AG04450 (cell line): ENCODE data around the gene FAS. TPM values are rescaled to one million over a fixed set of nuclear protein-coding genes. Genes with fewer than 3 reads are reported as not detected.

ENCODE experiments used
- CTCF ChIA-PET: fragments of 300-600, 350-600 bp; formaldehyde crosslinking; extraction: SDS; loops from one replicate; lab custom pipeline; 2022; ENCODE audit warnings: antibody characterized with exemption, inconsistent platforms; lab: Charles Lee
- POLR2A ChIA-PET: fragments of 350-600 bp; formaldehyde crosslinking; extraction: SDS; loops from one replicate; lab custom pipeline; 2021; ENCODE audit warnings: antibody characterized with exemption, inconsistent platforms; lab: Yijun Ruan, JAX
- DNase-seq: peaks from one replicate; pipeline ENCODE4 v3.0.0-alpha.2; 2011; ENCODE audit warnings: low read depth, low spot score
- H3K27ac ChIP-seq: one replicate; pipeline ENCODE4 v1.5.1; 2012; ENCODE audit warnings: low read depth, low read length, control low read depth
- H3K27me3 ChIP-seq: one replicate; pipeline ENCODE4 v1.6.0; 2012; ENCODE audit warnings: low read length; ENCODE audit not compliant: control insufficient read depth, insufficient read depth
- H3K4me3 ChIP-seq: 2 replicates; pipeline ENCODE4 v1.5.1; 2011; ENCODE audit warnings: mild to moderate bottlenecking, low read depth, low read length, control low read depth
- H3K9me3 ChIP-seq: 2 replicates; pipeline ENCODE4 v1.5.1; 2012; ENCODE audit warnings: low read length; ENCODE audit not compliant: control insufficient read depth, insufficient read depth
- CTCF ChIP-seq: IDR thresholded peaks from 2 replicates; pipeline ENCODE4 v1.5.1; 2011; ENCODE audit warnings: low read depth, low read length, control low read depth, inconsistent platforms
- polyA plus RNA-seq: library from polyadenylated mRNA; depleted of rRNA; stranded (reverse); fragments of >200 nt; gene quantifications from 2 replicates; pipeline ENCODE4 v1.2.3, GENCODE V29; 2011

Gene FAS
- polyA plus RNA-seq, 1 experiment, result 78.4 TPM

DNA sequence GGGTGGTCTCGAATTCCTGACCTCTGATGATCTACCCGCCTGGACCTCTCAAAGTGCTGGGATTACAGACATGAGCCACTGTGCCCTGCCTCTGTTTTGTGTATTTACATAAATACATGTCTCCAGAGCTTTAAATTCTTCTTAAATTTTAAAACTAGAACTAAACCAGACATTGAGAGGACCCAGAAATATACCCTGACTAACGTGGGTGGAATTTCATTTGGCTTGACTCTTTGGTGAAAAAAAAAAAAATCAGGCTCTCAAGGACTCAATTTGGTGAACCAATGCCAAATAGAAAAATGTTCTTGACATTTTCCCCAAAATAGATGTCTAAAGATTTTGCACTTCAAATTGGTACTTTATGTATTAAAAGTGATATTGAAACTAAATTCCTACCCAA lies 16.6 kb upstream of the FAS start:
- Histone ChIP-seq H3K27ac (no peak overlapping the region), H3K9me3 (no peaks in the 10 kb centered on the region), H3K27me3 (no peaks in the 10 kb centered on the region), H3K4me3 (no peak overlapping the region)
- ChIA-PET POLR2A (interaction anchor here (1.1 kb wide), 1 partner anchor 21 kb away, joined by 3 read pairs; the partner anchor contains the start of gene ACTA2), CTCF (interaction anchor here (1.6 to 2.1 kb wide), 2 partner anchors 13 to 243 kb away, joined by 6 to 14 read pairs; no protein-coding TSS in a partner anchor)
- TF ChIP-seq CTCF, result no peak
- no peak for DNase-seq

GRCh38 chr10:88974446-88975376 lies 15.9 kb upstream of the FAS start:
- CTCF ChIA-PET, result interaction anchor here (0.6 to 2.5 kb wide), 2 partner anchors 12 to 42 kb away, joined by 4 to 17 read pairs; no protein-coding TSS in a partner anchor
- Histone ChIP-seq H3K27ac (no peak overlapping the region), H3K4me3 (peak overlapping the region; percentile 50), H3K27me3 (no peaks in the 10 kb centered on the region), H3K9me3 (no peaks in the 10 kb centered on the region)
- DNase-seq, result no peak
- TF ChIP-seq CTCF, result no peak
- POLR2A ChIA-PET, result interaction anchor here (1.1 kb wide), 1 partner anchor 22 kb away, joined by 3 read pairs; the partner anchor contains the start of gene ACTA2

- H3K4me3 ChIP-seq, result peak overlapping the region; percentile 50
These were observed 15.2 kb upstream of the FAS start for GRCh38 chr10:88975377-88975720.

GRCh38 chr10:88978463-88978862 lies 12.1 kb upstream of the FAS start:
- ChIA-PET POLR2A (no interaction called here), CTCF (interaction anchor here (0.9 to 1.7 kb wide), 5 partner anchors 9 to 142 kb away, joined by 3 to 14 read pairs (median 7); no protein-coding TSS in a partner anchor)
- Histone ChIP-seq H3K4me3 (no peak overlapping the region), H3K27ac (no peak overlapping the region), H3K27me3 (no peaks in the 10 kb centered on the region), H3K9me3 (no peaks in the 10 kb centered on the region)
- no peak for DNase-seq
- TF ChIP-seq CTCF, result no peak

More at GRCh38 chr10:88975377-88975720, 15.2 kb upstream of the FAS start:
- TF ChIP-seq CTCF, result no peak
- no peaks in the 10 kb centered on the region for H3K27me3 ChIP-seq
- ChIA-PET CTCF (interaction anchor here (0.6 to 2.5 kb wide), 4 partner anchors 12 to 140 kb away, joined by 4 to 17 read pairs (median 4); partner anchors contain the start of gene FAS), POLR2A (no interaction called here)
- H3K27ac ChIP-seq, result no peak overlapping the region
- DNase-seq, result no peak
- H3K9me3 ChIP-seq, result no peaks in the 10 kb centered on the region

GRCh38 chr10:88979153-88979562 lies 11.4 kb upstream of the FAS start:
- H3K27ac ChIP-seq, result no peak overlapping the region
- DNase-seq, result no peak
- ChIA-PET CTCF (interaction anchor here (0.9 to 1.7 kb wide), 5 partner anchors 9 to 143 kb away, joined by 3 to 14 read pairs (median 7); no protein-coding TSS in a partner anchor), POLR2A (no interaction called here)
- no peaks in the 10 kb centered on the region for H3K9me3 ChIP-seq
- TF ChIP-seq CTCF, result no peak
- H3K27me3 ChIP-seq, result no peaks in the 10 kb centered on the region
- H3K4me3 ChIP-seq, result no peak overlapping the region
